ENCODE measurements around the gene UGT3A1. TPM values are rescaled to one million over a fixed set of nuclear protein-coding genes. Genes with fewer than 3 reads are reported as not detected.

The UGT3A1 gene
- polyA plus RNA-seq, 1 of the 3 experiments (the other 2 are of a cell fraction), result not detected

DNA sequence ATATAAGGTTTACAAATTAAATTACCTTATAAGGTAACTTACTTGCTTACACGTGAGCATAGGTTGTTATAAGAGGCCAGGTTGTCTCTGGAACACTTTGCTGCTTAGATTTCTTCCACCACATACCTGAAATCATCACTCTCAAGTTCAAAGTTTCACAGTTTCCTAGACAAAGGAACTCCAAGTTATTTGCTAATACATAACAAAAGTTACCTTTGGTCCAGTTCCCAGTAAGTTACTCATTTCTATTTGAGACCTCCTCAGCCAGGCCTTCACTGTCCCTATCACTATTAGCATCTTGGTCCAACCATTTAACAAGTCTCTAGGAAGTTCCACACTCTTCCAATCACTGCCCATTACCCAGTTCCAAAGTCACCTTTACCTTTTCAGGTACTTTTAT lies 18.5 kb upstream of the UGT3A1 start:
- Histone ChIP-seq H3K9me3 (no peaks in the 10 kb centered on the region), H4K20me1 (ENCODE audit: insufficient read depth) (no peaks in the 10 kb centered on the region), H3K4me3 (ENCODE audit: low read depth in 2 of 2, low read length in 1 of 2) (no peak overlapping the region), H3K9me2 (no peaks in the 10 kb centered on the region), H3K79me2 (ENCODE audit: insufficient read depth) (no peaks in the 10 kb centered on the region), H3F3A (replicated peaks; ENCODE audit: insufficient read depth) (no peaks in the 10 kb centered on the region), H3K36me3 (replicated peaks in 1 of 2; ENCODE audit: control insufficient read depth in 1 of 2, insufficient read depth in 2 of 2, low read length in 1 of 2) (no peaks in the 10 kb centered on the region), H3K27ac (ENCODE audit: low read depth in 2 of 2, low read length in 1 of 2) (no peak overlapping the region), H3K27me3 (ENCODE audit: insufficient read depth) (no peaks in the 10 kb centered on the region), H3K9ac (no peak overlapping the region), H3K4me2 (no peak overlapping the region), H3K4me1 (ENCODE audit: control insufficient read depth in 1 of 2, insufficient read depth in 2 of 2, low read depth in 1 of 2, low read length in 1 of 2) (no peaks in the 10 kb centered on the region), H2AFZ (ENCODE audit: low read depth) (no peak overlapping the region)
- POLR2A ChIA-PET, result no interaction called here
- TF ChIP-seq CHD2 (IDR thresholded peaks at IDR 0.05; ENCODE audit: low read length, partially characterized antibody), result no peak
- no peak for TF ChIP-seq RCOR1 (IDR thresholded peaks at IDR 0.05; ENCODE audit: low read length)
- no peak for TF ChIP-seq REST (IDR thresholded peaks at IDR 0.05; ENCODE audit: low read depth, low read length)
- no peak for TF ChIP-seq GABPA (IDR thresholded peaks at IDR 0.05; ENCODE audit: low read depth)
- TF ChIP-seq TAF1 (IDR thresholded peaks at IDR 0.05; ENCODE audit: borderline replicate concordance, low read depth, low read length), result no peak
- no peak for TF ChIP-seq YY1 (IDR thresholded peaks at IDR 0.05; ENCODE audit: low read depth)
- TF ChIP-seq, protein P1, sequence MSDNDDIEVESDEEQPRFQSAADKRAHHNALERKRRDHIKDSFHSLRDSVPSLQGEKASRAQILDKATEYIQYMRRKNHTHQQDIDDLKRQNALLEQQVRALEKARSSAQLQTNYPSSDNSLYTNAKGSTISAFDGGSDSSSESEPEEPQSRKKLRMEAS (IDR thresholded peaks at IDR 0.05; ENCODE audit: low read depth), result no peak
- no peak for TF ChIP-seq RAD21 (IDR thresholded peaks at IDR 0.05; ENCODE audit: low read length)
- TF ChIP-seq RFX5 (IDR thresholded peaks at IDR 0.05; ENCODE audit: low read length), result no peak
- TF ChIP-seq FOXJ3 (CRISPR knock-in tag; IDR thresholded peaks at IDR 0.05), result no peak
- TF ChIP-seq POLR2AphosphoS5 (IDR thresholded peaks at IDR 0.05; ENCODE audit: low read depth, low read length), result no peak
- no peak for TF ChIP-seq EP300 (IDR thresholded peaks at IDR 0.05; ENCODE audit: borderline replicate concordance in 1 of 2, low read depth in 1 of 2, low read length in 1 of 2)
- TF ChIP-seq, protein P2, sequence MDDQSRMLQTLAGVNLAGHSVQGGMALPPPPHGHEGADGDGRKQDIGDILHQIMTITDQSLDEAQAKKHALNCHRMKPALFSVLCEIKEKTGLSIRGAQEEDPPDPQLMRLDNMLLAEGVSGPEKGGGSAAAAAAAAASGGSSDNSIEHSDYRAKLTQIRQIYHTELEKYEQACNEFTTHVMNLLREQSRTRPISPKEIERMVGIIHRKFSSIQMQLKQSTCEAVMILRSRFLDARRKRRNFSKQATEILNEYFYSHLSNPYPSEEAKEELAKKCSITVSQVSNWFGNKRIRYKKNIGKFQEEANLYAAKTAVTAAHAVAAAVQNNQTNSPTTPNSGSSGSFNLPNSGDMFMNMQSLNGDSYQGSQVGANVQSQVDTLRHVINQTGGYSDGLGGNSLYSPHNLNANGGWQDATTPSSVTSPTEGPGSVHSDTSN (IDR thresholded peaks at IDR 0.05), result no peak
- no peak for TF ChIP-seq JUND (IDR thresholded peaks at IDR 0.05)
- TF ChIP-seq NRF1 (IDR thresholded peaks at IDR 0.05; ENCODE audit: low read depth, low read length), result no peak
- TF ChIP-seq, protein P3, sequence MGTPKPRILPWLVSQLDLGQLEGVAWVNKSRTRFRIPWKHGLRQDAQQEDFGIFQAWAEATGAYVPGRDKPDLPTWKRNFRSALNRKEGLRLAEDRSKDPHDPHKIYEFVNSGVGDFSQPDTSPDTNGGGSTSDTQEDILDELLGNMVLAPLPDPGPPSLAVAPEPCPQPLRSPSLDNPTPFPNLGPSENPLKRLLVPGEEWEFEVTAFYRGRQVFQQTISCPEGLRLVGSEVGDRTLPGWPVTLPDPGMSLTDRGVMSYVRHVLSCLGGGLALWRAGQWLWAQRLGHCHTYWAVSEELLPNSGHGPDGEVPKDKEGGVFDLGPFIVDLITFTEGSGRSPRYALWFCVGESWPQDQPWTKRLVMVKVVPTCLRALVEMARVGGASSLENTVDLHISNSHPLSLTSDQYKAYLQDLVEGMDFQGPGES (IDR thresholded peaks at IDR 0.05; ENCODE audit: low read depth, low read length), result no peak
- TF ChIP-seq TEAD4 (IDR thresholded peaks at IDR 0.05; ENCODE audit: borderline replicate concordance, insufficient read depth), result no peak
- TF ChIP-seq SIN3A (IDR thresholded peaks at IDR 0.05; ENCODE audit: borderline replicate concordance, low read depth, low read length), result no peak
- TF ChIP-seq ELF1 (IDR thresholded peaks at IDR 0.05), result no peak
- CTCF ChIA-PET, result no interaction called here
- no peak for DNase-seq
- 0% methylated on average over 1 of the region's 1 CpG for WGBS (ENCODE audit: low lambda C conversion rate)
